Measurements from ENCODE around the gene GIPC1.

DNA sequence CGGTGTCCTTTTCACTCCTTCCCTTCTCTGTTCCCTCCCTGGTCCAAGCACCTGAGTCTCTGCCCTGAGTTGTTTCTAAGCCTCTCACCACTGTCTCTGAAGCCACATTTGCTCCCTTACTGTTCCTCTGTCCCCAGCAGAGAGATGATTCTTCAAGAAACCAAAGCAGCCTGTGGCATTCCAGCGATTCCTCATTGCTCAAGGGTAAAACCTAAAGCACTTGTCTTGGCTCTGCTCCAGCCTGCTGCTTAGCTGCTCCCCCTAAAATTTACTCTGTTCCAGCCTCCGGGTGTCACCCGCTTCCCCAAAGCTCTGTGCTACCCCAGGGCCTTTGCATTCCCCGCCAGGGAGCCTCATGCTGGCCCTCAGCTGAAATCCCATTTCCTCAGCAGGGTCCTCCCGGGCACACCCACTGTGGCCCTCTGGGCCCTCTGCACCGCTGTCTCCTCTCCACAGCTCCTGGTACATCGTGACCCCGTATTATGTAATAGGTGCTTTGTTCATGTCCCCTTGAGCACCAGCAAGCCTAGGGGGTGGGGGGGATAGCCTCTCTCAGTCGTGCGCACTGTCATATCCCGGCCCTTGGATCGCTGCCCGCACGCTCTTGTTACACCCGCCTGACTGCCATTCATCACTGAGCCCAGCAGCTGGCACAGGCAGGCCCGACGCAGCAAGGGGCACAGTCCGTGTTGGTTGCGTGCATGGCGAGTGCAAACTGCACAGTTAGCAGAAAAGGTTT lies 49.2 kb upstream of the GIPC1 start:
- TF ChIP-seq, protein P1, sequence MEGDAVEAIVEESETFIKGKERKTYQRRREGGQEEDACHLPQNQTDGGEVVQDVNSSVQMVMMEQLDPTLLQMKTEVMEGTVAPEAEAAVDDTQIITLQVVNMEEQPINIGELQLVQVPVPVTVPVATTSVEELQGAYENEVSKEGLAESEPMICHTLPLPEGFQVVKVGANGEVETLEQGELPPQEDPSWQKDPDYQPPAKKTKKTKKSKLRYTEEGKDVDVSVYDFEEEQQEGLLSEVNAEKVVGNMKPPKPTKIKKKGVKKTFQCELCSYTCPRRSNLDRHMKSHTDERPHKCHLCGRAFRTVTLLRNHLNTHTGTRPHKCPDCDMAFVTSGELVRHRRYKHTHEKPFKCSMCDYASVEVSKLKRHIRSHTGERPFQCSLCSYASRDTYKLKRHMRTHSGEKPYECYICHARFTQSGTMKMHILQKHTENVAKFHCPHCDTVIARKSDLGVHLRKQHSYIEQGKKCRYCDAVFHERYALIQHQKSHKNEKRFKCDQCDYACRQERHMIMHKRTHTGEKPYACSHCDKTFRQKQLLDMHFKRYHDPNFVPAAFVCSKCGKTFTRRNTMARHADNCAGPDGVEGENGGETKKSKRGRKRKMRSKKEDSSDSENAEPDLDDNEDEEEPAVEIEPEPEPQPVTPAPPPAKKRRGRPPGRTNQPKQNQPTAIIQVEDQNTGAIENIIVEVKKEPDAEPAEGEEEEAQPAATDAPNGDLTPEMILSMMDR (IDR thresholded peaks at IDR 0.05) = no peak
- TF ChIP-seq POLR2A (IDR thresholded peaks at IDR 0.05) = no peak

All from right lobe of liver (tissue), 4 donors.